ENCODE results near the gene MLC1.
"Not testable (repeated sequence)": the region's sequence is repeated elsewhere in the genome, so short reads cannot be mapped to it uniquely, and the experiment has no call there.

Gene MLC1

DNA sequence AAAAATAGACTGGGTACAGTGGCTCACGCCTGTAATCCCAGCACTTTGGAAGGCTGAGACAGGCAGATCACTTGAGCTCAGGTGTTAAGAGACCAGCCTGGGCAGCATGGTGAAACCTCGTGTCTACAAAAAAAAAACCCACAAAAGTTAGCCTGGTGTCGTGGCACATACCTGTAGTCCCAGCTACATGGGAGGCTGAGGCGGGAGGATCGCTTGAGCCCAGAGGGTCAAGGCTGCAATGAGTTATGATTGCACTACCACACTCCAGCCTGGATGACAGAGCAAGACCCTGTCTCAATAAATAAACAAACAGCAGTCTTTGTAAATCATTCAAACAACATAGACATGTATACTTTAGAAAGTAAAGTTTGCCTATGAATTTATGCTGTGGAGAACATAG is 7.1 kb upstream of the MLC1 start:
- DNase-seq (ENCODE audit: extremely low spot score), result no peak
- TF ChIP-seq CTBP1 (IDR thresholded peaks at IDR 0.05; ENCODE audit: borderline replicate concordance), result no peak
- TF ChIP-seq, protein P1, sequence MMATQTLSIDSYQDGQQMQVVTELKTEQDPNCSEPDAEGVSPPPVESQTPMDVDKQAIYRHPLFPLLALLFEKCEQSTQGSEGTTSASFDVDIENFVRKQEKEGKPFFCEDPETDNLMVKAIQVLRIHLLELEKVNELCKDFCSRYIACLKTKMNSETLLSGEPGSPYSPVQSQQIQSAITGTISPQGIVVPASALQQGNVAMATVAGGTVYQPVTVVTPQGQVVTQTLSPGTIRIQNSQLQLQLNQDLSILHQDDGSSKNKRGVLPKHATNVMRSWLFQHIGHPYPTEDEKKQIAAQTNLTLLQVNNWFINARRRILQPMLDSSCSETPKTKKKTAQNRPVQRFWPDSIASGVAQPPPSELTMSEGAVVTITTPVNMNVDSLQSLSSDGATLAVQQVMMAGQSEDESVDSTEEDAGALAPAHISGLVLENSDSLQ (IDR thresholded peaks at IDR 0.05), result 0 out of 2 replicates have a peak, but pooled peaks have one; percentile 8
- POLR2A ChIA-PET, result no interaction called here
- CTCF ChIA-PET, result no interaction called here

DNA sequence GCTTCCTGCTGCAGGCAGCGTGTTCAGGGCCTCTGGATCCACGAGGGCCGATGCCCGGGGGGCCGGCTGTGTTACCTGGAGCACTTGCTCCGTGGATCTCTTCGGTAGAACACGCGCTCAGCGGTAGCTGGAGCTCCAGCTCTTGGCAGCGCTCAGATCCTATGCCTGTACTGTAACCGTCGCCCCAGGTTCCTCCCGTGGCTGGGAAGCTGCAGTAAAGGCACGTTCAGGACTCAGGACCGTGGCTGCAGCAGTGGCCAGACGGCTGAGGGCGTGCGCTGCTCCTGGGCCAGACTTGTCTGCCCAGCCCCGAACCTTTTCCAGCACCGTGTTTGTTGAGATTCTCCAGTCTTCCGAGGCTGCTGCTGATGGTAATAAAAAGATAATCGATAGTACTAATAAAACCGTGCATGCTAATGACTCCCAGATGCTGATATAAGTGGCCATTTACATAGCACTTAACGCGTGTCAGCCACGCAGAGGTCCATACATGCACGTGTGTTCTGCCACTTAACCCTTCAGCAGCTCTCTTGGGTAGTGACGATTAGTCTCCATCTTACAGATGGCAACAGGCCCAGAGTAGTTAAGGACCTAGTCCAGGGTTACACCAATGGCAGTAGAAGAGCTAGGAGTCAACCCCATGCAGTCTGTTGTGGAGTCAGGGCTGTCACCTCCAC is 6.0 kb upstream of the MLC1 start:
- POLR2A ChIA-PET, result no interaction called here
- CTCF ChIA-PET, result no interaction called here
- DNase-seq (ENCODE audit: extremely low spot score), result no peak
- no peak for TF ChIP-seq FOXK2 (IDR thresholded peaks at IDR 0.05)

DNA sequence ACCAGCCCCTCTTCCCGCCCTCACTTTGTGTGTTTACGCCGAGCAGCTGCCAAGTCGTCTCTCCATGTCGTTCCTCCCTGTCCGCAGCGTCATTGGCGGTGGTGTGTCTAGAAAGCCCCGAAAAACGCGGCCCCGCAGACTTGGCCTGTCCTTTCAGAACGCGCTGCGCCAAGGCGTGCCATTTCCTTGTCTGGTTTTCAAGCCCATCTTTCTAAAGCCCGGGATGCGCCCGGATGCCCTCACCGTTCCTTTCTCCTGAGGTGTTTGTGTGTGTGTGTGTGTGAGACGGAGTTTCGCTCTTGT is 5.1 kb upstream of the MLC1 start:
- DNase-seq (ENCODE audit: extremely low spot score), result no peak
- CTCF ChIA-PET, result no interaction called here
- TF ChIP-seq SP1 (IDR thresholded peaks at IDR 0.05) (no peak), FOXA1 (IDR thresholded peaks at IDR 0.05) (no peak), CTBP1 (IDR thresholded peaks at IDR 0.05; ENCODE audit: borderline replicate concordance) (no peak), ZNF384 (IDR thresholded peaks at IDR 0.05) (no peak), ELF4 (IDR thresholded peaks at IDR 0.05) (no peak), ARNT (IDR thresholded peaks at IDR 0.05) (no peak), L3MBTL2 (conservative IDR thresholded peaks at IDR 0.05) (no peak), BHLHE40 (IDR thresholded peaks at IDR 0.05; ENCODE audit: borderline replicate concordance) (no peak), FOXK2 (IDR thresholded peaks at IDR 0.05) (no peak), NFRKB (IDR thresholded peaks at IDR 0.05) (no peak), FOXM1 (IDR thresholded peaks at IDR 0.05; ENCODE audit: borderline replicate concordance) (no peak), LEF1 (IDR thresholded peaks at IDR 0.05; ENCODE audit: borderline replicate concordance) (no peak), HDGF (IDR thresholded peaks at IDR 0.05; ENCODE audit: borderline replicate concordance) (no peak), TARDBP (IDR thresholded peaks at IDR 0.05) (no peak)
- TF ChIP-seq, protein P1 (IDR thresholded peaks at IDR 0.05), result no peak
- POLR2A ChIA-PET, result no interaction called here

DNA sequence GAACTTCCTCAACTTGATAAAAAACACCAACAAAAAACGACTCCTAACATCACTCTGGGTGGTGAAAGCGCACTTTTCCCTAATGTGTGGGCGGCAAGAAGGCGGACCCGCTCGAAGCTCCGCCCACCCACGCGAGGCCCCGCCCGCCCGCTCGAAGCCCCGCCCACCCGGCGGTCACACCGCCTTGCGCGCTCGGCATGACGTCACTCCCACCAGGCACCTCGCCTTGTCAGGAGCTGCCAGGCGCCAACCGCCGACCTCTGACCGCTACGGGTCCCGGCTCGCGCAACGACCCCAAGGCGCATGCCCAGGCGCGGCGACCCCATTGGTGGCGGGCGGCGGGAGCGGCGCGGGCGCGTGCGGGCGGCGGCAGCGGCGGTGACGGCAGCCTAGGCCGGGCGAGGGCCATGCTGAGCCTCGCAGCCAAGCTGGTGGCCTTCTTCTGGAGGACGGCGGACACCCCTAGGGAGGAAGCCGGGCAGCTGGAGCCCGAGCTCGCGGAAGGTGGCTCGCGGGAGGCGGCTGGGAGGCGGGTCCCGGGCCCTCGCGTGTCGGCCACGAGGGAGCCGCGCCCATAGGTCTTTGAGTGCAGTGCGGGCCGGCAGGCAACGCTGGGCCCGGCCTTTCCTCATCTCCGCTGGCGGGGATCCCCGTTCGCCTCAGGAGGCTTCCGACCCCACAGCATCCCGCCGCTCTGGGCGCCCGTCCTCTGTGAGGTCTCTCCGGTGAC is 4.6 kb upstream of the MLC1 start, which contains the start of gene MOV10L1:
TSS of gene MOV10L1 (plus strand) at position 325 of the 730 bp plus-strand sequence. CDS start at position 408, 83 bp downstream.
- DNase-seq (ENCODE audit: extremely low spot score), result no peak
- TF ChIP-seq L3MBTL2 (conservative IDR thresholded peaks at IDR 0.05), result no peak
- no peak for TF ChIP-seq NFRKB (IDR thresholded peaks at IDR 0.05)
- no peak for TF ChIP-seq ARNT (IDR thresholded peaks at IDR 0.05)
- no peak for TF ChIP-seq HDGF (IDR thresholded peaks at IDR 0.05; ENCODE audit: borderline replicate concordance)
- no peak for TF ChIP-seq TARDBP (IDR thresholded peaks at IDR 0.05)
- TF ChIP-seq ZNF384 (IDR thresholded peaks at IDR 0.05), result no peak
- TF ChIP-seq LEF1 (IDR thresholded peaks at IDR 0.05; ENCODE audit: borderline replicate concordance), result no peak
- TF ChIP-seq SUZ12 (IDR thresholded peaks at IDR 0.05), result no peak
- no peak for TF ChIP-seq BHLHE40 (IDR thresholded peaks at IDR 0.05; ENCODE audit: borderline replicate concordance)
- TF ChIP-seq, protein P1 (IDR thresholded peaks at IDR 0.05), result no peak
- no peak for TF ChIP-seq FOXK2 (IDR thresholded peaks at IDR 0.05)
- no peak for TF ChIP-seq FOXM1 (IDR thresholded peaks at IDR 0.05; ENCODE audit: borderline replicate concordance)
- no peak for TF ChIP-seq FOXA1 (IDR thresholded peaks at IDR 0.05)
- no peak for TF ChIP-seq CTBP1 (IDR thresholded peaks at IDR 0.05; ENCODE audit: borderline replicate concordance)
- TF ChIP-seq ELF4 (IDR thresholded peaks at IDR 0.05), result no peak
- TF ChIP-seq SP1 (IDR thresholded peaks at IDR 0.05), result no peak
- ChIA-PET POLR2A (no interaction called here), CTCF (no interaction called here)

DNA sequence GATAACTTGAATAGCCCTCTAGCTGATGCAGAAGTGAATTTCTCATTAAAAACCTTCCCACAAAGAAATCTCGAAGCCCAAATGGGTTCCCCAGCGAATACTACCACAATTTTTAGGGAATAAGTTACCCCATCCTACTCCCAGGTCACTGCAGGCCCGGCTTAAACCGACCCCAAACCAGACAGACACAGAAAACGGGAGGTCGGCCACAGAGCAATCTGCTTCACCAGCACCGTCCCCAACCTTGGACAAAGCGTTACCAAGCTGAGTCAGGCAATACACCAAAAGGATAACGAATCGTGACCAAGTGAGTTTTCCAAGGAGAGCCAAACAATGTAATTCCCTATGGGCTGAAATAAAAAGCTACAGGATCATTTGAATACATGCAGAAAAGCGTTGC is 4.0 kb upstream of the MLC1 start:
- TF ChIP-seq CTBP1 (IDR thresholded peaks at IDR 0.05; ENCODE audit: borderline replicate concordance), result no peak
- no peak for TF ChIP-seq HDGF (IDR thresholded peaks at IDR 0.05; ENCODE audit: borderline replicate concordance)
- no peak for TF ChIP-seq LEF1 (IDR thresholded peaks at IDR 0.05; ENCODE audit: borderline replicate concordance)
- TF ChIP-seq ELF4 (IDR thresholded peaks at IDR 0.05), result no peak
- no peak for TF ChIP-seq ZNF384 (IDR thresholded peaks at IDR 0.05)
- TF ChIP-seq TARDBP (IDR thresholded peaks at IDR 0.05), result no peak
- no peak for TF ChIP-seq SP1 (IDR thresholded peaks at IDR 0.05)
- ChIA-PET POLR2A (no interaction called here), CTCF (no interaction called here)
- no peak for DNase-seq (ENCODE audit: extremely low spot score)

- ChIA-PET CTCF (no interaction called here), POLR2A (no interaction called here)
- DNase-seq (ENCODE audit: extremely low spot score), result no peak
- TF ChIP-seq SP1 (IDR thresholded peaks at IDR 0.05), result no peak
Observed at GRCh38 chr22:50088096-50088495, 2.9 kb upstream of the MLC1 start.

DNA sequence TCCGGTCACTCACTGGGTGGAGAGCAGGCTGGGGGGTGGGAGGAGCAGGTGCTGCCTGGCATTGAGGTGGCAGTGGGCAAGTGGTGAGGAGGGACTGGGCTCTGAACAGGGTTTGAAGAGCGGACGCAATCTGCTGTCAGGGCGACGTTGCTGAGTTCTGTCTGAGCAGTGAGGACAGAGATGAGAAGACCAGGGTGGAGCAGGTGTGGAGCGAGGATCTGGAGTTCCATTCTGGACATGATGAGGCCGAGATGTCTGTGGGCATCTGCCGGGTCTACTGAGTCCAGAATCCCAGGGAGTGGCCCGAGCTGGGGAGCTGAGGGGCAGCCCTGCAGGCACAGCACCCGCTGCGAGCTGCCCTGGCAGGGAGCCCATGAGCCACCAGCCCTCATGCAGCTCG is 2.4 kb upstream of the MLC1 start:
- DNase-seq (ENCODE audit: extremely low spot score), result no peak
- ChIA-PET CTCF (no interaction called here), POLR2A (no interaction called here)
- TF ChIP-seq SUZ12 (IDR thresholded peaks at IDR 0.05) (no peak), ZNF384 (IDR thresholded peaks at IDR 0.05) (no peak), SP1 (IDR thresholded peaks at IDR 0.05) (no peak), FOXK2 (IDR thresholded peaks at IDR 0.05) (no peak), FOXM1 (IDR thresholded peaks at IDR 0.05; ENCODE audit: borderline replicate concordance) (no peak), LEF1 (IDR thresholded peaks at IDR 0.05; ENCODE audit: borderline replicate concordance) (no peak), BHLHE40 (IDR thresholded peaks at IDR 0.05; ENCODE audit: borderline replicate concordance) (no peak), L3MBTL2 (conservative IDR thresholded peaks at IDR 0.05) (no peak), FOXA1 (IDR thresholded peaks at IDR 0.05) (no peak), CTBP1 (IDR thresholded peaks at IDR 0.05; ENCODE audit: borderline replicate concordance) (no peak), NFRKB (IDR thresholded peaks at IDR 0.05) (no peak), TARDBP (IDR thresholded peaks at IDR 0.05) (no peak), HDGF (IDR thresholded peaks at IDR 0.05; ENCODE audit: borderline replicate concordance) (no peak)

DNA sequence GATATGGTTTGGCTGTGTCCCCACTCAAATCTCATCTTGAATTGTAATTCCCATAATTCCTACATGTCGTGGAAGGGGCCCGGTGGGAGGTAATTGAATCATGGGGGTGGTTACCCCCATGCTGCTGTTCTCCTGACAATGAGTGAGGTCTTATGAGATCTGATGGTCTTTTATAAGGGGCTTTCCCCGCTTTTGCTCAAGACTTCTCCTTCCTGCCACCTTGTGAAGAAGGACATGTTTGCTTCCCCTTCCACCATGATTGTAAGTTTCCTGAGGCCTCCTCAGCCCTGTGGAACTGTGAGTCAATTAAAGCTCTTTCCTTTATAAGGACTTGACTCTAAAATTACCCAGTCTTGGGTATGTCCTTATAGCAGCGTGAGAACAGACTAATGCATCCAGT is 1.7 kb upstream of the MLC1 start:
- POLR2A ChIA-PET, CTCF ChIA-PET: not testable (repeated sequence)

More for the DNA sequence above, 1.7 kb upstream of the MLC1 start:
- not testable (repeated sequence) for DNase-seq (ENCODE audit: extremely low spot score)
